Measurements from ENCODE around the gene UBTD1.

UBTD1 gene, protein sequence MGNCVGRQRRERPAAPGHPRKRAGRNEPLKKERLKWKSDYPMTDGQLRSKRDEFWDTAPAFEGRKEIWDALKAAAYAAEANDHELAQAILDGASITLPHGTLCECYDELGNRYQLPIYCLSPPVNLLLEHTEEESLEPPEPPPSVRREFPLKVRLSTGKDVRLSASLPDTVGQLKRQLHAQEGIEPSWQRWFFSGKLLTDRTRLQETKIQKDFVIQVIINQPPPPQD

DNA sequence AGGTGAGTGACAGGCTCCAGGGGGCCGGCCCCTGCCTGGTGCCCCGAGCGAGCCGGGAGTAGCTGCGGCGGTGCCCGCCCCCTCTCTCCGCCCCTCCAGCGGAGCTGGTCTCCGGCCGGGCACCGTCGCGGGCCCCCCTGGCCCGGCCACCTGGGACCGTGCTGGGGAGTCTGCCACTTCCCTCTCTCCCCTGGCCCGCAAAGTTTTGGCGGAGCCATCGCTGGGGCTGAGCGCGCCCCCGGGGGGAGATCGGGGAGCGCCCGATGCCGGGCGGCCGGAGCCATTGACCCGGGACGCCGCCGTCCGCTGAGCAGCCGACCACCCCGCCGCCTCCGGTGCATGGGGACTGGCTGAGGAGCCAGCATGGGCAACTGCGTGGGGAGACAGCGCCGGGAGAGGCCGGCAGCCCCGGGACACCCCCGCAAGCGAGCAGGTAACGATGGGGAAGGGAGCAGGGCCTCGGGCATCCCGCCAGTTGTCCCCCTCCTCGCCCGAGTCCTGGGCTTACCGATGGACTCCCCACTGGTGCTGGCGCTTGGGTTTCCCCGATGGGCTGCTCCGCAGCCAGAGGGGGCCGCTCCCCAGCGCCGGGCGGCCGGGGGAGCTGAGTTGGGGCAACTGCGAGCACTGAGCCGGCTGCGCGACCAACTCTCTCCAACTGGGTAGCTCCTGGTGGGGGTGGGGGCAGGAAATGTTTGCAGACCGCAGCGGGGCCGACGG, at the start of gene UBTD1:
TSS of gene UBTD1 (plus strand) at position 84 of the 720 bp plus-strand sequence. CDS start at position 364, 280 bp downstream.
- Histone ChIP-seq H3K9ac (ENCODE audit: low read length) (peak within 1 kb of the TSS; percentile 99), H3K27me3 (replicated peaks; ENCODE audit: control insufficient read depth, insufficient read depth, low read length) (no peaks in the 10 kb centered on the region), H3K4me1 (ENCODE audit: control insufficient read depth, insufficient read depth, low read length) (peaks cover 45% of the 10 kb centered on the region), H3K4me3 (ENCODE audit: low read length) (peak within 1 kb of the TSS; percentile 100), H3K36me3 (ENCODE audit: control insufficient read depth, insufficient read depth, low read length, severe bottlenecking) (peaks cover 3% of the 10 kb centered on the region), H3K9me3 (ENCODE audit: control insufficient read depth, low read length) (no peaks in the 10 kb centered on the region)
- peak; percentile 84 for DNase-seq (ENCODE audit: low read depth)

- Histone ChIP-seq H3K9ac (ENCODE audit: low read length) (no peak overlapping the region), H3K36me3 (ENCODE audit: control insufficient read depth, insufficient read depth, low read length, severe bottlenecking) (peaks cover 35% of the 10 kb centered on the region), H3K27me3 (replicated peaks; ENCODE audit: control insufficient read depth, insufficient read depth, low read length) (no peaks in the 10 kb centered on the region), H3K4me1 (ENCODE audit: control insufficient read depth, insufficient read depth, low read length) (peaks cover 29% of the 10 kb centered on the region), H3K4me3 (ENCODE audit: low read length) (no peak overlapping the region), H3K9me3 (ENCODE audit: control insufficient read depth, low read length) (no peaks in the 10 kb centered on the region)
- no peak for DNase-seq (ENCODE audit: low read depth)
Measured at GRCh38 chr10:97450828-97451227, 47.9 kb upstream of the UBTD1 start.

GRCh38 chr10:97451605-97452004, 47.1 kb upstream of the UBTD1 start:
- Histone ChIP-seq H3K27me3 (replicated peaks; ENCODE audit: control insufficient read depth, insufficient read depth, low read length) (no peaks in the 10 kb centered on the region), H3K9ac (ENCODE audit: low read length) (no peak overlapping the region), H3K9me3 (ENCODE audit: control insufficient read depth, low read length) (no peaks in the 10 kb centered on the region), H3K36me3 (ENCODE audit: control insufficient read depth, insufficient read depth, low read length, severe bottlenecking) (peaks cover 43% of the 10 kb centered on the region), H3K4me1 (ENCODE audit: control insufficient read depth, insufficient read depth, low read length) (peaks cover 29% of the 10 kb centered on the region), H3K4me3 (ENCODE audit: low read length) (no peak overlapping the region)
- no peak for DNase-seq (ENCODE audit: low read depth)

DNA sequence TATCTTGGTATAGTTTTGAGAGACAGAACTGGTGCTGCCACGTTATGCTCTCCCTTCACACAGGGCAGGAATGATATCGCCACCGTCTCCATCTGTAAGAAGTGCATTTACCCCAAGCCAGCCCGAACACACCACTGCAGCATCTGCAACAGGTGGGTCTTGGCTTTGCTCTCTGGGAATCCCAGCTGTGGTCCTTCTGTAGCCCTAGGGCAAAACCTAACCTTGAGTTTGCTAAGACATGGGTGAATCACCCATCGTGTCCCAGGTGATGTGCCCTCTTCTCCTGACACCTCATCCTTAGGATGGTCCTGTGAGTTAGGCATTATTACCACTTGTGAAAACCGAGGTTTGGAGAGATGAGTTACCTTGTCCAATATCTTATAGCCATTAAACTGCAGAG, 46.4 kb upstream of the UBTD1 start:
- DNase-seq (ENCODE audit: low read depth) = no peak
- Histone ChIP-seq H3K9me3 (ENCODE audit: control insufficient read depth, low read length) (no peaks in the 10 kb centered on the region), H3K36me3 (ENCODE audit: control insufficient read depth, insufficient read depth, low read length, severe bottlenecking) (peaks cover 50% of the 10 kb centered on the region), H3K27me3 (replicated peaks; ENCODE audit: control insufficient read depth, insufficient read depth, low read length) (no peaks in the 10 kb centered on the region), H3K4me3 (ENCODE audit: low read length) (no peak overlapping the region), H3K4me1 (ENCODE audit: control insufficient read depth, insufficient read depth, low read length) (peaks cover 22% of the 10 kb centered on the region), H3K9ac (ENCODE audit: low read length) (no peak overlapping the region)

- Histone ChIP-seq H3K4me3 (ENCODE audit: low read length) (no peak overlapping the region), H3K4me1 (ENCODE audit: control insufficient read depth, insufficient read depth, low read length) (peaks cover 14% of the 10 kb centered on the region), H3K36me3 (ENCODE audit: control insufficient read depth, insufficient read depth, low read length, severe bottlenecking) (peaks cover 69% of the 10 kb centered on the region), H3K9me3 (ENCODE audit: control insufficient read depth, low read length) (no peaks in the 10 kb centered on the region), H3K27me3 (replicated peaks; ENCODE audit: control insufficient read depth, insufficient read depth, low read length) (no peaks in the 10 kb centered on the region), H3K9ac (ENCODE audit: low read length) (no peak overlapping the region)
- peak; percentile 58 for DNase-seq (ENCODE audit: low read depth)
Measured at GRCh38 chr10:97454330-97455036, 44.2 kb upstream of the UBTD1 start.

GRCh38 chr10:97456034-97456685, 42.6 kb upstream of the UBTD1 start:
- Histone ChIP-seq H3K36me3 (ENCODE audit: control insufficient read depth, insufficient read depth, low read length, severe bottlenecking) (peaks cover 83% of the 10 kb centered on the region), H3K9me3 (ENCODE audit: control insufficient read depth, low read length) (no peaks in the 10 kb centered on the region)

GRCh38 chr10:97456686-97457065, 42.0 kb upstream of the UBTD1 start:
- H3K9ac ChIP-seq (ENCODE audit: low read length) = no peak overlapping the region
- peaks cover 19% of the 10 kb centered on the region for H3K4me1 ChIP-seq (ENCODE audit: control insufficient read depth, insufficient read depth, low read length)
- DNase-seq (ENCODE audit: low read depth) = no peak
- no peak overlapping the region for H3K4me3 ChIP-seq (ENCODE audit: low read length)
- peaks cover 86% of the 10 kb centered on the region for H3K36me3 ChIP-seq (ENCODE audit: control insufficient read depth, insufficient read depth, low read length, severe bottlenecking)
- no peaks in the 10 kb centered on the region for H3K9me3 ChIP-seq (ENCODE audit: control insufficient read depth, low read length)
- no peaks in the 10 kb centered on the region for H3K27me3 ChIP-seq (replicated peaks; ENCODE audit: control insufficient read depth, insufficient read depth, low read length)

More at GRCh38 chr10:97456034-97456685, 42.6 kb upstream of the UBTD1 start:
- no peak overlapping the region for H3K4me3 ChIP-seq (ENCODE audit: low read length)
- DNase-seq (ENCODE audit: low read depth) = no peak
- peaks cover 18% of the 10 kb centered on the region for H3K4me1 ChIP-seq (ENCODE audit: control insufficient read depth, insufficient read depth, low read length)
- no peaks in the 10 kb centered on the region for H3K27me3 ChIP-seq (replicated peaks; ENCODE audit: control insufficient read depth, insufficient read depth, low read length)
- H3K9ac ChIP-seq (ENCODE audit: low read length) = no peak overlapping the region

- DNase-seq (ENCODE audit: low read depth) = no peak
- Histone ChIP-seq H3K27me3 (replicated peaks; ENCODE audit: control insufficient read depth, insufficient read depth, low read length) (no peaks in the 10 kb centered on the region), H3K4me1 (ENCODE audit: control insufficient read depth, insufficient read depth, low read length) (peaks cover 19% of the 10 kb centered on the region), H3K9ac (ENCODE audit: low read length) (no peak overlapping the region), H3K4me3 (ENCODE audit: low read length) (no peak overlapping the region), H3K9me3 (ENCODE audit: control insufficient read depth, low read length) (no peaks in the 10 kb centered on the region), H3K36me3 (ENCODE audit: control insufficient read depth, insufficient read depth, low read length, severe bottlenecking) (peaks cover 87% of the 10 kb centered on the region)
Measured at GRCh38 chr10:97459111-97459510, 39.6 kb upstream of the UBTD1 start.

DNA sequence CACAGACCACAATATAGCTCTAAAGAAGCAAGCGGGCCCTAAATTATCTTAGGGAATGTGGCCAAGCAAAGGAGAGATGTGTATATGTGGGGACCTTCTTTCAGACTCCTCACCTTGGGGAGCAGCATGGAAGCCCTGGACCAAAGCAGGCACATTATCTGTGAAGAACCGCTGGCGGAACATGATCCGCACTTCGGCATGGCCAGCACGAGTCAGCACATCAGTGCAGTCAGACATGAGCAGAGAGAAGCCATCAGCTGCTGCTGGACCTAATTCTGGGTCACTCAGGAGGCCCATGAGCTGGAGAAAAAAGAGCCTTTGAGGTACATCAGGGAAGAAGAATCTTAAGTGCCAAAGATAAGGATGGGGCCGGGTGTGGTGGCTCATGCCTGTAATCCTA, 38.8 kb upstream of the UBTD1 start:
- Histone ChIP-seq H3K27me3 (replicated peaks; ENCODE audit: control insufficient read depth, insufficient read depth, low read length) (no peaks in the 10 kb centered on the region), H3K9ac (ENCODE audit: low read length) (no peak overlapping the region), H3K4me3 (ENCODE audit: low read length) (no peak overlapping the region), H3K36me3 (ENCODE audit: control insufficient read depth, insufficient read depth, low read length, severe bottlenecking) (peaks cover 93% of the 10 kb centered on the region), H3K4me1 (ENCODE audit: control insufficient read depth, insufficient read depth, low read length) (peaks cover 14% of the 10 kb centered on the region), H3K9me3 (ENCODE audit: control insufficient read depth, low read length) (no peaks in the 10 kb centered on the region)
- DNase-seq (ENCODE audit: low read depth) = no peak

- Histone ChIP-seq H3K27me3 (replicated peaks; ENCODE audit: control insufficient read depth, insufficient read depth, low read length) (no peaks in the 10 kb centered on the region), H3K9ac (ENCODE audit: low read length) (no peak overlapping the region), H3K4me1 (ENCODE audit: control insufficient read depth, insufficient read depth, low read length) (peaks cover 25% of the 10 kb centered on the region), H3K9me3 (ENCODE audit: control insufficient read depth, low read length) (no peaks in the 10 kb centered on the region), H3K36me3 (ENCODE audit: control insufficient read depth, insufficient read depth, low read length, severe bottlenecking) (peaks cover 93% of the 10 kb centered on the region), H3K4me3 (ENCODE audit: low read length) (no peak overlapping the region)
- no peak for DNase-seq (ENCODE audit: low read depth)
Measured at GRCh38 chr10:97462309-97462708, 36.4 kb upstream of the UBTD1 start.

Measured in adipocyte (in vitro differentiated cells).